Smooth muscle cell (in vitro differentiated cells): ENCODE results near the gene CELA3B. TPM values are rescaled to one million over a fixed set of nuclear protein-coding genes. Genes with fewer than 3 reads are reported as not detected.
A peak's percentile ranks its signal among the peaks of the same experiment; 100 is the strongest.

ENCODE experiments used
- DNase-seq: peaks from one replicate; lab custom pipeline; 2025; ENCODE audit not compliant: unreplicated experiment; lab: John Stamatoyannopoulos, UW
- H2AFZ ChIP-seq: fragments of 200-600 bp; sonication (generic); 2 replicates; pipeline ENCODE4 v1.6.0; 2016; ENCODE audit warnings: antibody characterized with exemption, low read depth, mild to moderate bottlenecking
- H3F3A ChIP-seq: fragments of 200-600 bp; sonication (generic); 2 replicates; pipeline ENCODE4 v1.6.0; 2017; ENCODE audit warnings: antibody characterized with exemption, low read depth
- H3K27ac ChIP-seq: fragments of 200-600 bp; sonication (generic); 2 replicates; pipeline ENCODE4 v1.5.1; 2016; ENCODE audit warnings: low read depth, mild to moderate bottlenecking
- H3K27me3 ChIP-seq: fragments of 200-600 bp; sonication (generic); 2 replicates; pipeline ENCODE4 v1.6.1; 2016; ENCODE audit warnings: low read depth, mild to moderate bottlenecking
- H3K36me3 ChIP-seq: fragments of 200-600 bp; sonication (generic); 2 replicates; pipeline ENCODE4 v1.5.1; 2016; ENCODE audit warnings: low read depth
- H3K4me1 ChIP-seq: fragments of 200-600 bp; sonication (generic); 2 replicates; pipeline ENCODE4 v1.5.1; 2016; ENCODE audit warnings: low read depth
- H3K4me2 ChIP-seq: fragments of 200-600 bp; sonication (generic); 2 replicates; pipeline ENCODE4 v1.6.0; 2016; ENCODE audit warnings: mild to moderate bottlenecking
- H3K4me3 ChIP-seq: fragments of 200-600 bp; sonication (generic); 2 replicates; pipeline ENCODE4 v1.5.1; 2016; ENCODE audit warnings: mild to moderate bottlenecking
- H3K79me2 ChIP-seq: fragments of 200-600 bp; sonication (generic); 2 replicates; pipeline ENCODE4 v1.6.0; 2016; ENCODE audit warnings: low read depth, mild to moderate bottlenecking
- H3K9ac ChIP-seq: fragments of 200-600 bp; sonication (generic); 2 replicates; pipeline ENCODE4 v1.6.0; 2016; ENCODE audit warnings: low read depth
- H3K9me3 ChIP-seq: fragments of 200-600 bp; sonication (generic); replicated peaks from 2 replicates; pipeline ENCODE4 v1.5.1; 2016; ENCODE audit warnings: low read depth
- H4K20me1 ChIP-seq: fragments of 200-600 bp; sonication (generic); 2 replicates; pipeline ENCODE4 v1.6.0; 2016; ENCODE audit warnings: low read depth
- CTCF ChIP-seq: fragments of 200-600 bp; sonication (generic); IDR thresholded peaks from 2 replicates; pipeline ENCODE4 v1.5.1; 2017; ENCODE audit warnings: borderline replicate concordance, mild to moderate bottlenecking, antibody characterized with exemption; ENCODE audit not compliant: insufficient read depth, poor library complexity, severe bottlenecking
- WGBS: methylation state at CpG from one replicate; pipeline ENCODE4 v1.1.7; 2016; ENCODE audit warnings: low lambda C conversion rate; 5-methylcytosine and 5-hydroxymethylcytosine counted together
- polyA plus RNA-seq: library from polyadenylated mRNA; unstranded; fragments of >200 nt; fragmentation: Nextera tagmentation; extraction: Ambion mirVana; gene quantifications from 2 replicates; pipeline ENCODE4 v1.2.1, GENCODE V29; 2016
- total RNA-seq: library from RNA; depleted of rRNA; stranded (reverse); fragments of >200 nt; gene quantifications from 2 replicates; pipeline ENCODE4 v1.2.3, GENCODE V29; 2014

CELA3B gene
- total and polyA plus RNA-seq, 2 experiments from 2014 or later: not detected

- Histone ChIP-seq H3K27ac (peak overlapping the region; percentile 96), H3K4me2 (peak overlapping the region; percentile 72), H3K36me3 (no peaks in the 10 kb centered on the region), H3K9ac (peak overlapping the region; percentile 83), H3F3A (peaks cover 4% of the 10 kb centered on the region), H3K9me3 (no peaks in the 10 kb centered on the region), H4K20me1 (peaks cover 43% of the 10 kb centered on the region), H3K4me3 (no peak overlapping the region), H3K79me2 (peaks cover 58% of the 10 kb centered on the region), H2AFZ (no peak overlapping the region), H3K27me3 (no peaks in the 10 kb centered on the region), H3K4me1 (peaks cover 42% of the 10 kb centered on the region)
- no peak for TF ChIP-seq CTCF
- no peak for DNase-seq
- WGBS: 4% methylated on average over 15 of the region's 16 CpGs
Observed at GRCh38 chr1:21931171-21932093, 45.4 kb upstream of the CELA3B start.

GRCh38 chr1:21932127-21932526 lies 44.7 kb upstream of the CELA3B start:
- no peak for DNase-seq

GRCh38 chr1:21933397-21934248 lies 43.2 kb upstream of the CELA3B start:
- no peak for DNase-seq
- peak overlapping the region; percentile 41 for H3K4me2 ChIP-seq
- H3K36me3 ChIP-seq: no peaks in the 10 kb centered on the region
- no peak overlapping the region for H2AFZ ChIP-seq
- H3K4me3 ChIP-seq: no peak overlapping the region
- H3K9me3 ChIP-seq: no peaks in the 10 kb centered on the region
- H3K79me2 ChIP-seq: peaks cover 41% of the 10 kb centered on the region
- H3K27me3 ChIP-seq: no peaks in the 10 kb centered on the region
- peaks cover 5% of the 10 kb centered on the region for H3F3A ChIP-seq
- WGBS: 57% methylated on average over 19 of the region's 19 CpGs
- peaks cover 42% of the 10 kb centered on the region for H3K4me1 ChIP-seq
- H4K20me1 ChIP-seq: peaks cover 26% of the 10 kb centered on the region
- H3K9ac ChIP-seq: no peak overlapping the region
- no peak for TF ChIP-seq CTCF
- H3K27ac ChIP-seq: peak overlapping the region; percentile 96

More at GRCh38 chr1:21932127-21932526, 44.7 kb upstream of the CELA3B start:
- no peaks in the 10 kb centered on the region for H3K36me3 ChIP-seq
- H3K27me3 ChIP-seq: no peaks in the 10 kb centered on the region
- peaks cover 41% of the 10 kb centered on the region for H4K20me1 ChIP-seq
- H3K27ac ChIP-seq: peak overlapping the region; percentile 96
- H2AFZ ChIP-seq: no peak overlapping the region
- H3K4me2 ChIP-seq: peak overlapping the region; percentile 72
- peaks cover 56% of the 10 kb centered on the region for H3K79me2 ChIP-seq
- peaks cover 4% of the 10 kb centered on the region for H3F3A ChIP-seq
- H3K4me1 ChIP-seq: peaks cover 37% of the 10 kb centered on the region
- H3K9me3 ChIP-seq: no peaks in the 10 kb centered on the region
- WGBS: 22% methylated on average over 7 of the region's 7 CpGs
- peak overlapping the region; percentile 83 for H3K9ac ChIP-seq
- no peak for TF ChIP-seq CTCF
- H3K4me3 ChIP-seq: no peak overlapping the region
